Activated CD8-positive, alpha-beta memory T cell treated with anti-CD3 and anti-CD28 coated beads for 4 hours (primary cell): ENCODE measurements around the gene KRT2.
"Not testable (repeated sequence)": the region's sequence is repeated elsewhere in the genome, so short reads cannot be mapped to it uniquely, and the experiment has no call there.

Experiments
- DNase-seq, 2 donors: peaks; one replicate each; pipeline ENCODE4 v3.0.0-alpha.2; 2020; ENCODE audit warnings: low read depth in 2 of 2

Gene KRT2

DNA sequence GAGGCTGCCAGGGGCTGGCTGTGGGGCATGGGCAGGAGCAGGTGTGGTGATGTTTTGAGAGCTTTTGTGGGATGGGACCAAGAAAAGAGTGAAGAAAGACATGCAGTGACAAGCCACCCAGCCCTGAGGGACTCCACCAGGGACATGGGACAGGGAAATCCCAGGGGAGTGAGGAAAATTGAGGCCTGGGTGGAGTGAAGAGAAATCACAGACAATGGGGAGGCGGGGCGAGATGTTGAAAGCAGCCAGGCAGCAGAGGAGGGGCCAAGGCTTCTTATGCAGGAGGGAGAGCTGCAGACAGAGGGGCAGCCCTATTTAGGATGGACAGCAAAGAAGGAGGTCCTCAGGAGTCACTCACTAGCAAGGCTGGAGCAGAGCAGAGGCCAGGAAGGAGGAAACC is 32.4 kb upstream of the KRT2 start:
- no peak for DNase-seq

- DNase-seq, result no peak
Measured at GRCh38 chr12:52683575-52684300, 31.7 kb upstream of the KRT2 start.

DNA sequence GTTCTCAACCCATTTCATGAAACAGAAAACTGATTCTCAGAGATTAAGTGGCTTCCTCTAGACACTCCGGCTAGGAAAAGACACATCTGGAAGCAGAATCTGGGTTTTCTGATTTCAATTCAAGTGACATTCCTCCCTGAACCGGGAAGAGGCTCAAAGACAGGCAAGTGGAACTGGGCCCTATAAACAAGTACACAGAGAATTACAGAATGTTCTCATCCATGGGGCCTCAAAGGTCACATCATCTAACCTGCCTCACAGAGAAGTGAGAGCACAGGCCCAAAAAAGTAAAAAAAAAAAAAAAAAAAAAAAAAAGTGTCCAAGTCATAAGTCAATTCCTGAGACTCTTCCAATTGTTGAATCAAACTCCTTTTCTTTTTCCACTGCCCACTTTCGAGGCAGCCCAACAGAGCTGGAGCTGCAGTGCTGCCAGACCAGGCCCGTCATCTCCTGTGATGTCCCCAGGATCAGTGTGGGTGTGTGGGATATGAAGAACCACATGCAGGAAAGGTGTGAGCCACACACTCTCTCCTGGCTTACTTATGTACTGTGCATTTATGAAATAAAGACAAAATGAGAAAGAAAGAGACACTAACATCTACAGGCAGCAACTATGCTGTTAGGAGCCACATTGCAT is 31.0 kb upstream of the KRT2 start:
- no peak for DNase-seq

DNA sequence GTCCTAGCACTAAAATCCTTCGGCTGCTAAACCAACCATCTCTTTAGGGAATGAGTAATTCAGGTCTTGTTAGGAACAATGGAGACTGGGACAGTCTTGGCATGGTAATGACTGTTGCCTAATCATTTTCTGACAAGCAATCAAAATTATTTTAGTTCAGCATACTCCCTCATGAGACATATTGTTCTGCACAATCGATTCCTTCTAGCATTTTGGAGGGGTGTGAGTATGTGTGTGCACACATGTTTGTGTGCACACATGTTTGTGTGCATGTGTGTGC is 30.3 kb upstream of the KRT2 start:
- DNase-seq, result no peak

DNA sequence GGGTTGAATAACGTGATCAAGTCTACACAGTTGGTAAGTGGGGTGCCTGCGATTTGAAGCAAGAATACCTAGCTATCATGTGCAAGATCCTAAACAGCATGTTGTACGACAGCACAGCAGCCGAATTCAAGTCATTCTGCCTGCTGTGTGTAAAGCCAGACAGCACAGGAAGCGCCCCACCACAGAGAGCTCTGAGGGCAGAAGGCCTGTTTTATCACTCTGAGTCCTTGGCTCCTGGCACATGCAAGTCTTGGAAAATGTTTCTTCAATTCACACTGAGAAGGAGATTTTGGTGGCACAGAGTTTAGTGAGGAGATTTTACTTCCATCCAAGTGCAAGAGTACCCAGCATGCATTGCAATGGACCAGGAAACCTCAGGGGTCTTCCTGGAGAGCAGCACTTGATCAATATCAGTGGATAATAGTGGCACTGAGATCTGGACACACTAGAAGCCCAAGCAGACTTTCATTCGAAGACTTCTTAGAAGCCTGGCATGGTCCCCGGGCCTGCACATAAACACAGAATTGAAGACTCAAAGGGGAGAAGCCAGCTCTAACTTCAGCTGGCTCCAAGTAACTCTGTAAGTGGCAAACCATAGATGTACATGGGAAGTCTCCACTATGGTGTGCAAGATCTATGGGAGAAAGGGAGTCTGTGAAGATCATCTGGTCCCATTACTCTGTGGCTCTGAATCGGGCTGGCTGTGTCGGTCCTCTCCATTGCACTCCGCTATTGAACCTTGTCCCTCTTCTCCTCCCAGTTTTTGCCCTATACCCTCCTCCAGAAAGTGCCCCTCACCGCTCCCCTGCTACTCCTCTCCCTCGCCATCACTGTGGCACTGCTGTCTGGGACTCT is 29.7 kb upstream of the KRT2 start:
- DNase-seq, result peak in 1 of 2 donors; percentile 6

- no peak for DNase-seq
Measured at GRCh38 chr12:52680363-52680762, 28.4 kb upstream of the KRT2 start, which contains the start of gene KRT1. TSS of gene KRT1 (minus strand) at chr12:52680407. CDS start at chr12:52680348, 59 bp downstream.

DNA sequence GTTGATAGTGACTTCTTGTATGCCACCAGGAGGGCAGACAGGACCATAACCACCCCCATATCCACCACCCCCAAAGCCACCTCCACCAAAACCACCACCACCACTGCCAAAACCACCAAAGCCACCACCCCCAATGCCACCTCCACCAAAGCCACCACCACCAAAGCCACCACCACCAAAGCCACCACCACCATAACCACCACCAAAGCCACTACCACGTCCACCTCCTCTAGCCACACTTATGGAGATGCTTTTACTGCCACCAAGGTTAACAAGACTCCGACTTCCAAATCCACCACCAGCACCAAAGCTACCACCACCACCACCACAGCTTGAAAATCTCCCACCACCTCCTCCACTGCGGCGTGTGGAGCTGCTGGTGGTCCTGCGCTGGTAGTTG is 27.9 kb upstream of the KRT2 start:
- no peak for DNase-seq

GRCh38 chr12:52677671-52678070 is 25.7 kb upstream of the KRT2 start:
- no peak for DNase-seq

DNA sequence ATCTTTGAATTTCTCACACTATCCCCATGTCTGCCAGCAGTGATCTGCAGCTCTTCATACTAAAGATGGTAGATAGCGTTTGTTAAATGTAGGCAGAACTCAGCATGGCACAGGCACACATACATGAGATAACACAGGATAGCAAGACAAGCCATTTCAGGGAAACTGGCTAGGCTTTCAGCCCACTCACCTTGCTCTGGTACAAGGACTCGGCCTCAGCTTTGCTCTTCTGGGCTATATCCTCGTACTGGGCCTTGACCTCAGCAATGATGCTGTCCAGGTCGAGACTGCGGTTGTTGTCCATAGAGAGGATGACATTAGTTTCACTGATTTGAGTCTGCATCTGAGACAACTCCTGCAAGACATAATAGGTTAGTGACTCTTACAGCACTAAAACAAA is 25.1 kb upstream of the KRT2 start:
- DNase-seq, result no peak

- DNase-seq, result no peak
Measured at GRCh38 chr12:52676163-52676562, 24.2 kb upstream of the KRT2 start.

- no peak for DNase-seq
Measured at GRCh38 chr12:52675301-52675701, 23.3 kb upstream of the KRT2 start.

DNA sequence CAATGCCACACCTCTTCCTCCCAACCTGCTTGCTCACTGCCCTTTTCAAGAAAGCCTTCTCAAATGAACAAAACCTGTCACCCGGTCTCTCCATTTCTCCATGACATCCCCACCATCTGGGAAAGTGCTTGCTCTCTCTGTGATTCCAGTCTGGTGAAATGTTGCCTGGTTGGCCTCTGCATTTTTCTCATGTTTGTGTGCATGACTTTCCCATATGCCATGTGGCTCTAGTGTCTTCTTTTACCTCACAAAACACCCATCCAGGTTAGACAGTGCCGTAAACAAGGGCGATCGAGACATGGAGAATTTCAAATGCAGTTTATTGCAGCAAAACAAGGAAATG is 22.4 kb upstream of the KRT2 start:
- DNase-seq, result no peak

DNA sequence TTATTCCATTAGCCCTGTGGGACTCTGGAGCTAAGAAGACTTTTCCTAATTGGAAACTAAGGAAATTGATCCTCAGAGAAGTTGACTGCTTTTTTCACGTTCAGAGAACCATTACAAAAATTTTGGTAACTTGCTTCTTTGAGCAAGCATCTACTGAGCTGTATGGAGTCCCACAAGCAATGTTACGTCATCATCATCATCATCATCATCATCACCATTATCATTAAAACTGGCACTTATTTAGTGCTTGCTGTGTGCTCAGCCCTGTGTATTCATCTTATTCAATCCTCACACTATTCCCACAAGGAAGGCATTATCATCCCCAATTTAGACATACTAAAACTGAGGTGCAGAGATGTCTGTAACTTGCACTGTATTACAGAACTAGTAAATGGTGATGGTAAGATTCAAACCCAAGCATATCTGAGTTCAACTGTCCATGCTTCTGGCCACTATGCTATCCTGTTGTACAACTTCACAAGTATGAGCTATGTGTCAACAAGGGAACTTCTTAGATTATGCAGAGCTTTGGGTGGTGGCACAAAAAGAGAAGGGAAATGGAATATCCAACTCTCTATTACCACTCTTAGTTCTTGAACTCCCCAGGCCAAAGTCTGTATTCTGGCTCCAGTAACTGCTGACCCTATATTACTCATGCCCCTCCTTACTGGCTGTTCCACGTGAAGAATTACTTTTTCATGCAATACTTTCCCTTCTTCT is 21.9 kb upstream of the KRT2 start:
- DNase-seq, result no peak

- DNase-seq, result no peak
Measured at GRCh38 chr12:52673217-52673616, 21.2 kb upstream of the KRT2 start.

GRCh38 chr12:52672321-52672933 is 20.4 kb upstream of the KRT2 start:
- DNase-seq, result no peak

GRCh38 chr12:52670961-52671360 is 18.9 kb upstream of the KRT2 start:
- no peak for DNase-seq

GRCh38 chr12:52670506-52670905 is 18.5 kb upstream of the KRT2 start:
- DNase-seq, result no peak

- DNase-seq, result not testable (repeated sequence)
Measured at GRCh38 chr12:52669941-52670340, 17.9 kb upstream of the KRT2 start.

- no peak for DNase-seq
Measured at GRCh38 chr12:52669426-52669825, 17.4 kb upstream of the KRT2 start.

- DNase-seq, result no peak
Measured at GRCh38 chr12:52667931-52668330, 15.9 kb upstream of the KRT2 start.

DNA sequence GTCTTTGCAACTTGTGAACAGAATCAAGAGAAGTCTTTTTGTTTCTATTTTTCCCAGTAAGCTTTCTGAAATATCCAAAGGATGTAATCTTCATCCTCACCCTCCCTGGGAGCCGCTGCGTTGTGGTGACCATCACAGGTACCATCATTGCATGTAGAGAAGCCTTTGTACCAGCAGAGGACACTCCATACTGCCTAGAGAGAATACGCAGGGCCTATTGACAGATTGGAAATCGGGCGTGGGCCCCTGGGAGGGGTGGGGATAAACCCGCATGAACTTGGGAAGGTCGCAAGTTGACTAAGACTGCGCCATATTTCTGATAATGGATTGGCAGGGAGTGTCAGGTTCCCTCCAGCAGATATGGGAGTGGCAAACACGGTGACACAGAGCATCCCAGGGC is 15.5 kb upstream of the KRT2 start:
- DNase-seq, result no peak

DNA sequence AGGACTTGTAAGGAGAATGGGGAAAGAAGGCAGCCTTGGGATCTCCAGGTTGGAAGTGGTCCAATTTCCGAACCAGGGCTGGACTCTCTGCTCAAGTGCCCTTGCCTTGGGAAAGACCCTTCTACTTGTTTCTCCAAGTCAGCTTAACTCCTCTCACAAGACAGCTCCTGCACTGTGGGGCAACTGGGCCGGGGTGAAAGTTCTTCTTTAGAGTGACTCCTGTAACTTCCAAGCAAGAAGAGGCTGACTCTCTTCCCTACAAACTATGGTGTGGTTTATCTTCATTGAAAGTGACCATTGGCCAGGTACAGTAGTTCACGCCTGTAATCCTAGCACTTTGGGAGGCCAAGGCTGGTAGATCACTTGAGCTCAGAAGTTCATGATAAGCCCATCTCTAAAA is 14.5 kb upstream of the KRT2 start:
- DNase-seq, result no peak
